Mammary epithelial cell (primary cell): ENCODE measurements around the gene UNC13D.

Experiments used
- EZH2 ChIP-seq: IDR thresholded peaks from 2 replicates; pipeline ENCODE4 v1.6.1; 2012; ENCODE audit warnings: low read length, inconsistent platforms, borderline replicate concordance
- TF ChIP-seq, protein P1 (sequence below), 2 donors: IDR thresholded peaks in 1 of 2; conservative IDR thresholded peaks in 1 of 2; 2 replicates each; pipeline ENCODE4 v1.5.1; 2011 to 2012; ENCODE audit warnings: inconsistent platforms in 2 of 2, low read length in 2 of 2, mild to moderate bottlenecking in 2 of 2, control low read depth in 1 of 2, low read depth in 1 of 2; ENCODE audit not compliant: insufficient read depth in 1 of 2; ENCODE audit errors: extremely low read depth in 1 of 2

- TF ChIP-seq, protein P1, sequence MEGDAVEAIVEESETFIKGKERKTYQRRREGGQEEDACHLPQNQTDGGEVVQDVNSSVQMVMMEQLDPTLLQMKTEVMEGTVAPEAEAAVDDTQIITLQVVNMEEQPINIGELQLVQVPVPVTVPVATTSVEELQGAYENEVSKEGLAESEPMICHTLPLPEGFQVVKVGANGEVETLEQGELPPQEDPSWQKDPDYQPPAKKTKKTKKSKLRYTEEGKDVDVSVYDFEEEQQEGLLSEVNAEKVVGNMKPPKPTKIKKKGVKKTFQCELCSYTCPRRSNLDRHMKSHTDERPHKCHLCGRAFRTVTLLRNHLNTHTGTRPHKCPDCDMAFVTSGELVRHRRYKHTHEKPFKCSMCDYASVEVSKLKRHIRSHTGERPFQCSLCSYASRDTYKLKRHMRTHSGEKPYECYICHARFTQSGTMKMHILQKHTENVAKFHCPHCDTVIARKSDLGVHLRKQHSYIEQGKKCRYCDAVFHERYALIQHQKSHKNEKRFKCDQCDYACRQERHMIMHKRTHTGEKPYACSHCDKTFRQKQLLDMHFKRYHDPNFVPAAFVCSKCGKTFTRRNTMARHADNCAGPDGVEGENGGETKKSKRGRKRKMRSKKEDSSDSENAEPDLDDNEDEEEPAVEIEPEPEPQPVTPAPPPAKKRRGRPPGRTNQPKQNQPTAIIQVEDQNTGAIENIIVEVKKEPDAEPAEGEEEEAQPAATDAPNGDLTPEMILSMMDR (conservative IDR thresholded peaks at IDR 0.05 in 1 of 2, IDR thresholded peaks at IDR 0.05 in 1 of 2; ENCODE audit: extremely low read depth in 1 of 2, insufficient read depth in 1 of 2, low read depth in 1 of 2, low read length in 2 of 2), result no peak
- TF ChIP-seq EZH2, result no peak
Measured at GRCh38 chr17:75828076-75828400, 16.2 kb downstream of the UNC13D start.
